Colonic mucosa (tissue), 4 donors: ENCODE measurements around the gene VSIG1. TPM values are rescaled to one million over a fixed set of nuclear protein-coding genes. Genes with fewer than 3 reads are reported as not detected.

ENCODE experiments used
- DNase-seq: peaks from one replicate; pipeline ENCODE4 v3.0.0-alpha.2; 2020
- H3K27ac ChIP-seq: fragments of 200-600 bp; one replicate; pipeline ENCODE4 v1.8.0; 2021
- H3K27me3 ChIP-seq: fragments of 200-600 bp; one replicate; pipeline ENCODE4 v1.8.0; 2021
- H3K36me3 ChIP-seq: fragments of 200-600 bp; one replicate; pipeline ENCODE4 v1.8.0; 2021
- H3K4me1 ChIP-seq: fragments of 200-600 bp; one replicate; pipeline ENCODE4 v1.8.0; 2021; ENCODE audit warnings: mild to moderate bottlenecking
- H3K4me3 ChIP-seq: fragments of 200-600 bp; one replicate; pipeline ENCODE4 v1.8.0; 2021
- H3K9ac ChIP-seq, 2 donors: one replicate each; pipeline ENCODE4 v1.7.0; 2013; ENCODE audit warnings: control low read depth in 2 of 2, low read depth in 2 of 2, low read length in 2 of 2
- H3K9me3 ChIP-seq: fragments of 200-600 bp; one replicate; pipeline ENCODE4 v1.8.0; 2021
- intact Hi-C: fragments of 100-400 bp; cut with DNase I; formaldehyde crosslinking; loops from one replicate; pipeline ENCODE4 v1.14.1; 2022
- total RNA-seq, 2 donors: library from RNA; stranded (reverse); fragmentation: NEBNext Ultra II Directional in 1 of 2; extraction: Animal tissue kit (Norgen Biotek cat#: 25700) in 1 of 2; gene quantifications; one replicate each; pipeline ENCODE4 v1.2.1, GENCODE V29; 2021
- TF ChIP-seq, protein P1 (sequence below): fragments of 200-600 bp; IDR thresholded peaks from one replicate; pipeline ENCODE4 v1.8.0; 2022; ENCODE audit warnings: antibody characterized with exemption, mild to moderate bottlenecking
- donor health status: healthy.
- donor health status: DM: no; HTN: no; CAD: no.
- donor health status: DM: no; HTN: no; CAD: no.

VSIG1 gene
- total RNA-seq, 2 donors from 2014 or later, result 0.16 to 0.62 TPM

DNA sequence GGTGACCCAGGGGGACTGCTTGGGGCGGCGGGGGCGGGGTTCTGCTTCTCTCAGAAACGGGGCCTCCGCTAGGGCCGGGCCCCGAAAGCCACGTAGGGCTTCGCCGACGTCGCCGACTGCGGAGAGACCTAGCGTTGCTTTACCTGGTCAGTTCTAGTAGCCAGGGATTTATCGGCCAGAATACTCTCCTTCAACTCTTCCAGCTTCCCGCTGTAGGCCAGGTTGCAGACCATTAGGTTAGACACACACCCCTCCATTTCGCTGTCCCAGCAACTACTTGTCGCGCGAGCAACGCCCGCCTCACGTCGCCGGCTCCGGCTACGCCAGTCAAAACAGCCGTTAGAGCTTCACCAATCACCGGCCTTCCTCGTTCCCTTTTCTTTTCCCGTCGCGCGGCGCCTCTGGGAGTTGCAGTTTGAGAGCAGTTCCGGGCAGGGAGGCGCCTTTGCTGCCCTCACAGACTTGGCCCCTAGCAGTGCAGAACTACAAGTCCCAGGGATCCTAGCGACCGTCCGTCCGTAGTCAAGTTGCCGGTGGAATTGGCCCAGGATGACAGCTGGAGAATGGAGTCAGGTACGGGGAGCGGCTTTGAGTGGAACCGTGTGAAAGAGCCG lies 46.5 kb downstream of the VSIG1 start, which contains the start of the genes ATG4A and PSMD10:
Gene ATG4A (plus strand): TSS at position 515 of the 614 bp plus-strand sequence. CDS start 49 bp downstream, at position 564.
Gene PSMD10 (minus strand): TSS at position 279 of the 614 bp plus-strand sequence. CDS start 22 bp downstream, at position 257.
- peak; percentile 93 for DNase-seq
- peak within 1 kb of the TSS; percentile 76 to 81 for H3K9ac ChIP-seq
- intact Hi-C loops, result no loop called here
- H3K4me1 ChIP-seq, result no peaks in the 10 kb centered on the region
- TF ChIP-seq, protein P1, sequence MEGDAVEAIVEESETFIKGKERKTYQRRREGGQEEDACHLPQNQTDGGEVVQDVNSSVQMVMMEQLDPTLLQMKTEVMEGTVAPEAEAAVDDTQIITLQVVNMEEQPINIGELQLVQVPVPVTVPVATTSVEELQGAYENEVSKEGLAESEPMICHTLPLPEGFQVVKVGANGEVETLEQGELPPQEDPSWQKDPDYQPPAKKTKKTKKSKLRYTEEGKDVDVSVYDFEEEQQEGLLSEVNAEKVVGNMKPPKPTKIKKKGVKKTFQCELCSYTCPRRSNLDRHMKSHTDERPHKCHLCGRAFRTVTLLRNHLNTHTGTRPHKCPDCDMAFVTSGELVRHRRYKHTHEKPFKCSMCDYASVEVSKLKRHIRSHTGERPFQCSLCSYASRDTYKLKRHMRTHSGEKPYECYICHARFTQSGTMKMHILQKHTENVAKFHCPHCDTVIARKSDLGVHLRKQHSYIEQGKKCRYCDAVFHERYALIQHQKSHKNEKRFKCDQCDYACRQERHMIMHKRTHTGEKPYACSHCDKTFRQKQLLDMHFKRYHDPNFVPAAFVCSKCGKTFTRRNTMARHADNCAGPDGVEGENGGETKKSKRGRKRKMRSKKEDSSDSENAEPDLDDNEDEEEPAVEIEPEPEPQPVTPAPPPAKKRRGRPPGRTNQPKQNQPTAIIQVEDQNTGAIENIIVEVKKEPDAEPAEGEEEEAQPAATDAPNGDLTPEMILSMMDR, result no peak
- H3K36me3 ChIP-seq, result no peaks in the 10 kb centered on the region
- no peaks in the 10 kb centered on the region for H3K9me3 ChIP-seq
- no peaks in the 10 kb centered on the region for H3K27me3 ChIP-seq
- peak within 1 kb of the TSS; percentile 70 for H3K27ac ChIP-seq
- peak within 1 kb of the TSS; percentile 48 for H3K4me3 ChIP-seq

- TF ChIP-seq, protein P1, result no peak
- Histone ChIP-seq H3K27me3 (no peaks in the 10 kb centered on the region), H3K36me3 (no peaks in the 10 kb centered on the region), H3K4me1 (no peaks in the 10 kb centered on the region), H3K4me3 (peak overlapping the region; percentile 48), H3K27ac (peak overlapping the region; percentile 25), H3K9ac (peak overlapping the region; percentile 71 to 73), H3K9me3 (no peaks in the 10 kb centered on the region)
- intact Hi-C loops, result no loop called here
- DNase-seq, result no peak
Measured at GRCh38 chrX:108091878-108092291, 47.0 kb downstream of the VSIG1 start.

DNA sequence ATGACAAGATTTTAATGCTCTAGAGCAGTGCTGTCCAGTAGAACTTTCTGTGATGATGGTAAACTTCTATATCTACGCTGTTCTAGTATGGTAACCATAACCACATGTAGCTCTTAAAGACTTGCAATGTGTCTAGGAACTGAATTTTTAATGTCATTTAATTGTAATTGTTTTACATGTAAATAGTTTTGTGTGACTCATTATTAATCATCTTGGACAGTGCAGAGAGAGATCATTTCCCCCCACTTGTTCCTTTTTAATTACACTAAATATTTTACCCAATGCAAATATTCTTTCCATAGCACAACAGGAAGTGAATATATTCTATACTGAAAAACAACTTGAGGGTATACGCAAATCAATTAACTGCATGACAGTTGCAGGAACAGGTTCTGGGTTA lies 52.5 kb downstream of the VSIG1 start:
- Histone ChIP-seq H3K9ac (no peak overlapping the region), H3K9me3 (no peaks in the 10 kb centered on the region), H3K27me3 (no peaks in the 10 kb centered on the region), H3K4me1 (no peaks in the 10 kb centered on the region), H3K4me3 (no peak overlapping the region), H3K27ac (no peak overlapping the region), H3K36me3 (no peaks in the 10 kb centered on the region)
- no peak for DNase-seq
- TF ChIP-seq, protein P1, result no peak
- intact Hi-C loops, result no loop called here

GRCh38 chrX:108105473-108105872 lies 60.6 kb downstream of the VSIG1 start:
- Histone ChIP-seq H3K36me3 (no peaks in the 10 kb centered on the region), H3K9ac (no peak overlapping the region), H3K4me3 (no peak overlapping the region), H3K27me3 (no peaks in the 10 kb centered on the region), H3K27ac (no peak overlapping the region), H3K4me1 (no peaks in the 10 kb centered on the region), H3K9me3 (no peaks in the 10 kb centered on the region)
- TF ChIP-seq, protein P1, result no peak
- intact Hi-C loops, result no loop called here
- DNase-seq, result no peak

DNA sequence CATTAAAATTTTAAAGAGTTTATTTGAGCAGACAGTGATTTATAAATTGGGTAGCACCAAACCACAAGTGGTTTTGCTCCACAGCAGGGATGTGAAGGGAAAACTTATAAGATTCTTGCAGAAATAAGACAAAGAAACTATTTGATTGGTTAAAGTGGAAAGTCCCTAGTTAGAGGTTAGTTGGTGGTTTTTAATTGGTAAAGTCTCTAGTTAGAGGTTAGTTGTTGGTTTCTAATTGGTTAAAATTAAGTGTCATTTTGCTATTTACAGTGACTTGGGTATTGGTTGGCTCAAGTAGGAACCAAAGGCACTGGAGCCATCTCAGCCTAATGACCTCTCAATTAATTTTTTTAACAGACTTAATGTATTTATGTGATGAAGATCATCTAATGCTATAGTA lies 69.7 kb downstream of the VSIG1 start:
- Histone ChIP-seq H3K9me3 (no peaks in the 10 kb centered on the region), H3K27ac (no peak overlapping the region), H3K27me3 (no peaks in the 10 kb centered on the region), H3K9ac (no peak overlapping the region), H3K4me1 (no peaks in the 10 kb centered on the region), H3K36me3 (no peaks in the 10 kb centered on the region), H3K4me3 (no peak overlapping the region)
- no peak for DNase-seq
- intact Hi-C loops, result no loop called here
- TF ChIP-seq, protein P1, result no peak
